Stimulated activated CD4-positive, alpha-beta T cell treated with anti-CD3 and anti-CD28 coated beads, Interleukin-4, amount 100 ng/mL, for 4 hours (primary cell): ENCODE measurements around the gene STX3.
"Not testable (repeated sequence)": the region's sequence is repeated elsewhere in the genome, so short reads cannot be mapped to it uniquely, and the experiment has no call there.

Experiments
- DNase-seq, 2 experiments: peaks; one replicate each; pipeline ENCODE4 v3.0.0-alpha.2; 2020

STX3 gene

DNA sequence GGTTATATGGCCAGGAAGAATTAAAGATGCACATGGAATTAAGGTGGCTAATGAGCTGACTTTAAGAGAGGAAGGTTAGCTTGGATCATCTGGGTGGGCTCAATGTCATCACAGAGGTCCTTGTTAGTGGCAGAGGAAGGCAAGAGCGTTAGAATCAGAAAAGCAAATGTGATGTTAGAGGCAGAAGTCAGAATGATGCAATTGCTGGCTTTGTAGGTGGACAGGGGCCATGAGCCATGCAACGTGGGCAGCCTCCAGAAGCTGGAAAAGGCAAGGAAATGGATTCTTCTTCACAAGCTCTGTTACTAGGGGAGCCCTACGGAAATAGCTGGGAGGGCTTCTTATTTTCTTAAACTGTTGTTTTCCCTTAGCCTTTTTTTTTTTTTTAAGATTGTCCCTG, 92.5 kb downstream of the STX3 start:
- no peak for DNase-seq

DNA sequence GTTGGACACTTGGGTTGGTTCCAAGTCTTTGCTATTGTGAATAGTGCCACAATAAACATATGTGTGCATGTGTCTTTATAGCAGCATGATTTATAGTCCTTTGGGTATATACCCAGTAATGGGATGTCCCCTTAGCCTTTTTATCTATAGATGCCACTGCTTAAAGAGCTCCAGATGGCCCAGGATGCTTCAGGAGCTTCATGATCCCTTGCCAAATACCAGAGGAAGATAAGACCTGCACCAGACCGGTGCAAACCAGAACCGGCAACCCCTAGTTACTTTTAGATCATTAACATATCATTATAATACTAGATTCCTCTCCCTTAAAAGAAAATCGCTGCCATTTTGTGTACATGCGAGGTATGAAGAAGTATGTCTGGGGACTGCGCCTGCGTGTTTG, 93.3 kb downstream of the STX3 start:
- not testable (repeated sequence) for DNase-seq

DNA sequence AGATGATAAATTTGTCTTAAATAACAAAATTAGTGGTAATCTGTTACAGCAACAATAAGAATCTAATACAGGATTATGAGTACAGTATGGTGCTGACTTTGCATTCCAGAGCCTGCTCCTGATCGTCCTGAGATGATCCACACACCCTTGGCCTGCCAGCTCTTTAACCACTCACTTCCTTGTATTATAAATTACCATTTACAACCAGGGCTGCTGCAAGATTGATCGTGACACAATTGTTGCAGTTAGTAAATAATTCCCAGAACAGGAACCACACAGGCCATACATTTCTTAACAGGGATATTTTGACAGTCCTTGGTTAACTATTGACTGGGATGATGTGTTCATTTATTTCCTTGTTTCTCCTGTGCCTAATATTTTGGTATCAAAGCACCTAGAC, 94.0 kb downstream of the STX3 start:
- no peak for DNase-seq

DNA sequence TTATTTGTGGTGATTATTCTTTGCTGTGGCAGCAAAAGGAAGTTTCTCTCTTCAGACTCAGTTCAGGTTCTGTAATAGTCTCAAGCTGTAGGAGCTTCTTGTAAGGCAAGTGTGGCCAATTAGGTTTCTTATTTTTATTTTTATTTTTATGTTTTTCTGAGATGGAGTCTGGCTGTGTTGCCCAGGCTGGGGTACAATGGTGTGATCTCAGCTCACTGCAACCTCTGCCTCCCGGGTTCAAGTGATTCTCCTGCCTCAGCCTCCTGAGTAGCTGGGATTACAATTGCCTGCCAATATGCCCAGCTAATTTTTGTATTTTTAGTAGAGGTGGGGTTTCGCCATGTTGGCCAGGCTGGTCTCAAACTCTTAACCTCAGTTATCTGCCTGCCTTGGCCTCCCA, 94.4 kb downstream of the STX3 start:
- DNase-seq: not testable (repeated sequence)

DNA sequence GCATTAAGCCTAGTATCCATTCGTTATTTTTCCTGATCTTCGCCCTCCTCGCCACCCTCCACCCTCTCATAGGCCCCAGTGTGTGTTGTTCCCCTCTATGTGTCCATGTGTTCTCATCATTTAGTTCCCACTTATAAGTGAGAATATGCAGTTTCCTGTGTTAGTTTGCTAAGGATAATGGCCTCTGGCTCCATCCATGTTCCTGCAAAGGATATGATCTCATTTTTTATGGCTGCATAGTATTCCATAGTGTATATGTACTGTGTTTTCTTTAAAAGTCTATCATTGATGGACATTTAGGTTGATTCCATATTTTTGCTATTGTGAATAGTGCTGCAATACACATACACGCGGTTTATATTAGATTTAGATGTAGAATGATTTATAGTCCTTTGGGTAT, 96.2 kb downstream of the STX3 start:
- not testable (repeated sequence) for DNase-seq

DNA sequence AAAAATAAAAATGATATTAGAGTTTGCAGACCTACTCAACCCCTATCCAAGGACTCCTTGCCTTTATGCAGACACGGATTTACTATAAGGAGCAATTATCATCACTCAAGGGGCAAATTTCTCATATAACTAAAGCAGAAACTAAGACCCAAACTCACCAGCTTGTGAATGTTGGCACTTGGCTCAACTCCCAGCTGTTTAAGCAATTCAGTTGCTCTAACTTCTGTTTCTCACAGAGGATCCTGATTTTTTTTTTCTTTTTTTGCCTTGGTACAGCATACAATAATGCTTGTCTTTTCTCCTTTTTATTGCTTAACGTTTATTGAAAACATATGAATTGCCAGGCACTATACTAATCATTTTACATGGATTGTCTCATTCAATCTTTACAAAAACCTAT, 99.7 kb downstream of the STX3 start:
- no peak for DNase-seq
